Fibroblast of villous mesenchyme (primary cell): ENCODE data around the gene C1orf174. TPM values are rescaled to one million over a fixed set of nuclear protein-coding genes. Genes with fewer than 3 reads are reported as not detected.

ENCODE experiments used
- DNase-seq: peaks from one replicate; pipeline ENCODE4 v3.0.0-alpha.2; 2010; ENCODE audit warnings: low read depth
- H3K4me3 ChIP-seq: 2 replicates; pipeline ENCODE4 v1.5.1; 2011; ENCODE audit warnings: low read depth, mild to moderate bottlenecking, low read length
- total RNA-seq: library from RNA; depleted of rRNA; stranded (reverse); fragments of >200 nt; gene quantifications from 2 replicates; pipeline ENCODE4 v1.2.3, GENCODE V29; 2012
- TF ChIP-seq, protein P1 (sequence below): IDR thresholded peaks from 2 replicates; pipeline ENCODE4 v1.5.1; 2012; ENCODE audit warnings: low read depth, mild to moderate bottlenecking, low read length; ENCODE audit not compliant: insufficient read depth

C1orf174 gene
- total RNA-seq, 1 donor: 31.1 TPM

DNA sequence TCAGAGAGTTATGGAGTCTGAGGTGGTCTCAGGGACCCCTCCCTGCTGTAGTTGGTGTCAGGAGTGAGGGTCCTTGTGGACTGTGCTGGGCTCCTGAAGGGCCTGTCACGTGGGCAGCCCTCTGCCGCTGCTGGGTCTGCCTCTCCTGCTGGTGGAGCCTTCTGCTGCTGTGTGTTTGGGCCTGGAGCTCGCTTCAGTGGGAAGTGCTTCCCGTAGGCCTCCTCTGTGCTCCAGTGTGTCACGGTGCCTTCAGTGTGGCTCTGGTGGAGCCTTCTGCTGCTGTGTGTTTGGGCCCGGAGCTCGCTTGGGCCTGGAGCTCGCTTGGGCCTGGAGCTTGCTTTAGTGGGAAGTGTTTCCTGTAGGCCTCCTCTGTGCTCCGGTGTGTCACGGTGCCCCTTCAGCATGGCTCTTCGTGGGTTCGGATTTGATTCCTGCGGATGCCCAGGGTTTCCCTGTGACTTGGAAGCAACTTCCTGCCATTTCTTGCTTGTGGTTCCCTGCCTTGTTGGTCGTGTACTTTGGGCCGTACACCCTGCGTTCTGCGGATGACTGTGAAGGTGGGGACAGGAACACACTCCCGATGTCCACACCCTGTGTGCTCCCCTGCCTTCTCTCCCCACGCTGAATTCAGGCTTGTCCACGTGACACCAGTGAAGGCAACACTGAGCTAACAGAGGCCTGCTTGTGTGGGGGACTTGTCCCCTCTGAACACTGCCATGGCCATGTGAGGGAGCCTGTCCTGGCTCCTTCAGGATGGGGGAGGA is 19.5 kb downstream of the C1orf174 start:
- DNase-seq: no peak
- H3K4me3 ChIP-seq: no peak overlapping the region
- TF ChIP-seq, protein P1, sequence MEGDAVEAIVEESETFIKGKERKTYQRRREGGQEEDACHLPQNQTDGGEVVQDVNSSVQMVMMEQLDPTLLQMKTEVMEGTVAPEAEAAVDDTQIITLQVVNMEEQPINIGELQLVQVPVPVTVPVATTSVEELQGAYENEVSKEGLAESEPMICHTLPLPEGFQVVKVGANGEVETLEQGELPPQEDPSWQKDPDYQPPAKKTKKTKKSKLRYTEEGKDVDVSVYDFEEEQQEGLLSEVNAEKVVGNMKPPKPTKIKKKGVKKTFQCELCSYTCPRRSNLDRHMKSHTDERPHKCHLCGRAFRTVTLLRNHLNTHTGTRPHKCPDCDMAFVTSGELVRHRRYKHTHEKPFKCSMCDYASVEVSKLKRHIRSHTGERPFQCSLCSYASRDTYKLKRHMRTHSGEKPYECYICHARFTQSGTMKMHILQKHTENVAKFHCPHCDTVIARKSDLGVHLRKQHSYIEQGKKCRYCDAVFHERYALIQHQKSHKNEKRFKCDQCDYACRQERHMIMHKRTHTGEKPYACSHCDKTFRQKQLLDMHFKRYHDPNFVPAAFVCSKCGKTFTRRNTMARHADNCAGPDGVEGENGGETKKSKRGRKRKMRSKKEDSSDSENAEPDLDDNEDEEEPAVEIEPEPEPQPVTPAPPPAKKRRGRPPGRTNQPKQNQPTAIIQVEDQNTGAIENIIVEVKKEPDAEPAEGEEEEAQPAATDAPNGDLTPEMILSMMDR: no peak

DNA sequence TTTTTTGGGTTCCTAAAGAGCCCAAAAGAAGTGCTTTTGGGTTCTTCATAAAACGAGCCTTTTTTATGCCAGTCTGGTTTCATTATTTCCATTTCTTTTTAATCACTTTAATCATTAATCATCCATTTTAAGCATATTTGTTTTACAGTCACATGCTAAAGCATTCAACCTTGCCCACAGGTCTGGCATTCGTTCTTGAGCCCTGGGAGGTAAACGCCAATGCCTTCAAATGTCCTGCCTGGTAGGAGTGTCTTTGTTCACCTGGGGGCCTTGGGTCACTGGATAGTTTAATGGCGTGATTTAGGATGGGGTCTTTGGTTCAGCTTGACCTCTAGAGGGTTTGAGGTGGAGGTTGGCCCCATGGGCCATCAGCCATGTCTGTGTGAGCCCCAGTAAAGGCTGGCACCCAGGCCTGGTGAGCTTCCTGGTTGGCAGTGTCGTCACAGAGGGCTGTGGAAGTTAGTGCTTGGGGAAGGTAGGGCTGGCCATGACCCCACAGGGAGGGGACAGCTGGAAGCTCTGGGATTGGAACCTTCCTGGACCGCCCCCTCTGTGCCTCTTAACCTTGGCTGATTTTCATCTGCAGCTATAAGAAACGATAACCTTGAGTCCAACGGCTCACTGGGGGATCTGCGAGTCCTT is 20.2 kb downstream of the C1orf174 start:
- H3K4me3 ChIP-seq: no peak overlapping the region
- TF ChIP-seq, protein P1: no peak
- no peak for DNase-seq

DNA sequence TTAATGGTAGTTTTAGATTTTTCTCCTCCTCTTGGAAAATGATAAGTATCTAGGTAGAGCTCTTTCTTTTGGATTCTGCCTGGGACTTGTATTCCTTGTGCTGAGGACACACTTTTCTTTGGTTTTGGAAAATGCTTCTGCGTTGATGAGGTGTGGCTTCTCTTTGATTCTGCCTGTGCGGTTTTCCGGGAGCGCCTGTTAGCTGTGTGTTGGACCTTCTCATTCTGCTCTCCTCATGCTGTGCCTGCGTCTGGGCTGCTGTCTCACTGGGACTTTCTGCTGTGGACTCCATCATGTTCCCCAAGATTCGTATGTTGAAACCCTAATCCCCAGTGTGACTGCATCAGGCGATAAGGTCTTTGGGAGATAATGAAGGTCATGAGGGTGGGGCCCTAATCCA is 21.0 kb downstream of the C1orf174 start:
- TF ChIP-seq, protein P1: no peak
- DNase-seq: no peak

DNA sequence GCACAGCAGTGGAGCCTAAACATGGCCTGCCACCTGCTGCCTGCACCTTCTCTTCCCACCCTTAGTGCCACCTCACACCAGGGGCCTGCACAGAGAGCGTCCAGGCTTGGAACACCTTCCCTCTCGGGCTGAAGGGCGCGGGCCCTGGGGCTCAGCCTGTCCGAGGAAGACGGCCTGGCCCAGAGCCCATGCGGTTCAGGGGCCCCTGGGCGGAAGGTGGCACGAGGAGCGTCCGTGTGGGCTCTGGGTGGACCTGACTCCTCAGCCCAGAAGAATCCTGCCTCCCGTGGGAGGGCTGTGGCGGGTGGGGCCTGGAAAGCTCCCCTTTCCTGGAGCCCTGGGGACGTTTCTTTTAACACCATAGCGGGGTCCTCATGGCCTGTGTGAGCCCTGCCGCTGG is 23.4 kb downstream of the C1orf174 start:
- TF ChIP-seq, protein P1: no peak
- H3K4me3 ChIP-seq: no peak overlapping the region
- no peak for DNase-seq

More for the DNA sequence above, 21.0 kb downstream of the C1orf174 start:
- no peak overlapping the region for H3K4me3 ChIP-seq

DNA sequence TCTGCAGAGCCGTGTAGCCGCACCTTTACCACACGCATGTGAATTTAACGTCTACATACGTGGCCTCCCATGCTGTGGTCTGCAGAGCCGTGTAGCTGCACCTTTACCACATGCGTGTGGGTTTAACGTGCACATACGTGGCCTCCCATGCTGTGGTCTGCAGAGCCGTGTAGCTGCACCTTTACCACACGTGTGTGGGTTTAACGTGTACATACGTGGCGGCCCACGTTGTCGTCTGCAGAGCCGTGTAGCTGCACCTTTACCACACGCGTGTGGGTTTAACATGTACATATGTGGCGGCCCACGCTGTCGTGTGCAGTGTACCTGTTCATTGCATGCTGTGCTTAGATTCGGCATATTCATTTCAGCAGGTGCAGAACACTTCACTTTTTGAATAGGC is 25.3 kb downstream of the C1orf174 start:
- DNase-seq: no peak
- H3K4me3 ChIP-seq: no peak overlapping the region
- TF ChIP-seq, protein P1: no peak

DNA sequence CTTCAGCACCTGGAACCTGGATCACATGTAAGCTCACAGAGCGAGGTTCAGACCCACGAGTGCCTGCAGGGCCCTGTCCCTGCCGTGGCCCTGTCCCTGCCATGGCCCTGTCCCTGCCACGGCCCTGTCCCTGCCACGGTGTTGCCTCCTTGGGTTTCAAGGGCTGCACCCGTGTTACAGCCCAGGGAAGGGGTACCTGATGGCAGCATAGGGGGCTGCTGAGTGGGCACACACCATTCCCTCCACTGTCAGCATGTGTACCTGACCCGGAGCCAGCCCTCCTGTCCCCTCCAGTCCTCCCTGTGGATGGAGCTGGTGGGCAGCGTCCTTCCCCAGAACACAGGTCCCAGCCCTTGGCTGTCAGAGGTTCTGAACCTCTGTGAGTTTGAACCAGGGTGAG is 27.5 kb downstream of the C1orf174 start:
- no peak overlapping the region for H3K4me3 ChIP-seq
- TF ChIP-seq, protein P1: no peak
- no peak for DNase-seq
